Activated CD4-positive, alpha-beta T cell treated with anti-CD3 and anti-CD28 coated beads, Interleukin-2, amount 50 U/mL, for 4 hours (primary cell): Measurements from ENCODE around the gene LTBP4.

ENCODE experiments used
- DNase-seq, 2 experiments: peaks; one replicate each; pipeline ENCODE4 v3.0.0-alpha.2; 2020

Gene LTBP4

DNA sequence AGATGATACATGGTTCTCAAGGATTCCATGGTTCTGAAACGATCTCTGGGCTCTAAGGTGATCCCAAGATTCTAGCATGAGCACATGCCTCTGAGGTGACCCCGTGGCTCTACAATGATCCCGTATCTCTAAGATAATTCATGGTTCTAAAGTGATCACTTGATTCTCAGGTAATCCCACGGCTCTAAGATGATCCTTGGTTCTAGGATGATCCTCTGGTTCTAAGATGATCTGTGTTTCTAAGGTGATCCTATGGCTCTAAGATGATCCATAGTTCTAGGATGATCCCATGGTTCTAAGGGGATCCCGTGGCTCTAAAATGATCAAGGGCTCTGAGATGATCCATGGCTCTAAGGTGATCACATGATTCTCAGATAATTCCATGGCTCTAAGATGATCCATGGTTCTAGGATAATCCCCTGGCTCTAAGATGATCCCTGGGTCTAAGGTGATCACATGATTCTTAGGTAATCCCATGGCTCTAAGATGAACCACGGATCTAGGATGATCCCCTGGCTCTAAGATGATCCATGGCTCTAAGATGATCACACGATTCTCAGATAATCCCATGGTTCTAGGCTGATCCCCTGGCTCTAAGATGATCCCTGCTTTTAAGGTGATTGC is 67.9 kb downstream of the LTBP4 start:
- DNase-seq = no peak

- no peak for DNase-seq
These were observed 70.2 kb downstream of the LTBP4 start for GRCh38 chr19:40671404-40671803.

DNA sequence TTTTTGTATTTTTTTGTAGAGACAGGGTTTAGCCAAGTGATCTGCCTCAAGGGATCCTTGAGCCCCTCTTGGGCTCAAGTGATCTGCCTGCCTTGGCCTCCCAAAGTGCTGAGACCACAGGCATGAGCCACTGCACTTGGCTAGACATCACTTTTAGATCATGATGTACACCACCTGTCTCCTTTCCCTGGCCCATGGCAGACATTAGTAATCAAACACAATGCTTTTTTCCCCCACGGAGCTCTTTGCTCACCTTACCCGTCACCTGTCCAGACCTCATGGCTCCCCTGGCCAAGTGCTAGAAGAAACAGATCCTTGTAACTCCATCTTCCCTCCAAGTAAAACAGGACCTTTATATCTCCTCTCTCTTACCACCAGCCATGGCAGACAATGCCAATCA is 70.9 kb downstream of the LTBP4 start:
- DNase-seq = no peak

GRCh38 chr19:40672573-40673299 is 71.6 kb downstream of the LTBP4 start:
- no peak for DNase-seq

GRCh38 chr19:40673397-40673796 is 72.2 kb downstream of the LTBP4 start:
- DNase-seq = no peak

DNA sequence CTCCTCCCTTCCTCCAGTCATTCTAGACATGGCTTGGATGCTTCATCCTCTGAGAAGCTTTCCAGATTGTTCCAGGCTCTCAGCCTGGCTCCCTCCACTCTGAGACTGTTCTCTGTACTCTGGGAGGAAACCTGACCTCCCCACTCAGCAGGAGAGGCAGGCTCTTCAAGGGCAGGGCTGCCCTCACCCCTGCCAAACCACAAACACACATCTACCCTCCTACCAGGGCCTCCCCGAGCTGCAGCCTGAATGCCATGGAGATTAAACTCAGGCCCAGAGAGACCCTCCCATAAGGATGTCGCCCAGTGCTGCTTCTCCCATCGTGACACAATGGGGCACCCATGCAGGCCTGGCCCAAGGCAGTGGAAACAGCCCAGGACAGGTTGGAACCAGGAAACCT is 73.1 kb downstream of the LTBP4 start:
- DNase-seq = no peak

DNA sequence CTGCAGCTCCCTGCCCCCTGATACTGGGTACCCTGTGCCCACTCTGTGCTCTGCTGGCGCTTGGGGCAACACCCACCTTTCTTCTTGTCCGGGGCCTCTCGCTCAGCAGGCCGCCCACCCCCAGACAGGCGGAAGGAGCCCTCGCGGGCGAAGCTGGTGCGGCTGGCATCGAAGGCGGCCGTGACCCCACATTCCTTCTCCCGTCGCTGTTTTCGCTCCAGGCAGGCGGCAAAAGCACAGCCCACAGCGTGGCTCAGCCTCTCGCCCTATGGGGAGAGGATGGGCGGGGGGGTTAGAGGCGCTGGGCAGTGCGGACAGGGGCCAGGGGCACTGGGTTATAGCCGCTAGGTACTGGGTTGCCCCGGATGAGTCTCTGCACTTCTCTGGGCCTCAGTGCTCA is 76.0 kb downstream of the LTBP4 start:
- no peak for DNase-seq
